GOT3 (cell line): ENCODE data around the gene PCDHA7.
"Not testable (repeated sequence)": the region's sequence is repeated elsewhere in the genome, so short reads cannot be mapped to it uniquely, and the experiment has no call there.

Experiments used
- DNase-seq: peaks from one replicate; lab custom pipeline; 2025; ENCODE audit warnings: mixed read lengths; lab: John Stamatoyannopoulos, UW

Gene PCDHA7

DNA sequence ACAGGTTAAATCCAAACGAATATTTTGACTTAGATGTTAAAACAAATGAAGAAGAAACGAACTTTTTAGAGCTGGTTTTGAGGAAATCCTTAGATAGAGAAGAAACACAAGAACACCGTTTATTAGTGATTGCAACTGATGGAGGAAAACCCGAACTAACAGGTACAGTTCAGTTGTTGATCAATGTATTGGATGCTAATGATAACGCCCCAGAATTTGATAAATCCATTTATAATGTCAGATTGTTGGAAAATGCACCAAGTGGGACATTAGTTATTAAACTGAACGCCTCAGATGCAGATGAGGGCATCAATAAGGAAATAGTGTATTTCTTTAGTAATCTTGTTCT lies 11.8 kb upstream of the PCDHA7 start:
- no peak for DNase-seq

DNA sequence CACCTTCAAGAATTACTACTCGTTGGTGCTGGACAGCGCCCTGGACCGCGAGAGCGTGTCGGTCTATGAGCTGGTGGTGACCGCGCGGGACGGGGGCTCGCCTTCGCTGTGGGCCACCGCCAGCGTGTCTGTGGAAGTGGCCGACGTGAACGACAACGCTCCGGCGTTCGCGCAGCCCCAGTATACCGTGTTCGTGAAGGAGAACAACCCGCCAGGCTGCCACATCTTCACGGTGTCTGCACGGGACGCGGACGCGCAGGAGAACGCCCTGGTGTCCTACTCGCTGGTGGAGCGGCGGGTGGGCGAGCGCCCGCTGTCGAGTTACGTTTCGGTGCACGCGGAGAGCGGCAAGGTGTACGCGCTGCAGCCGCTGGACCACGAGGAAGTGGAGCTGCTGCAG lies 11.1 kb upstream of the PCDHA7 start:
- DNase-seq: not testable (repeated sequence)

DNA sequence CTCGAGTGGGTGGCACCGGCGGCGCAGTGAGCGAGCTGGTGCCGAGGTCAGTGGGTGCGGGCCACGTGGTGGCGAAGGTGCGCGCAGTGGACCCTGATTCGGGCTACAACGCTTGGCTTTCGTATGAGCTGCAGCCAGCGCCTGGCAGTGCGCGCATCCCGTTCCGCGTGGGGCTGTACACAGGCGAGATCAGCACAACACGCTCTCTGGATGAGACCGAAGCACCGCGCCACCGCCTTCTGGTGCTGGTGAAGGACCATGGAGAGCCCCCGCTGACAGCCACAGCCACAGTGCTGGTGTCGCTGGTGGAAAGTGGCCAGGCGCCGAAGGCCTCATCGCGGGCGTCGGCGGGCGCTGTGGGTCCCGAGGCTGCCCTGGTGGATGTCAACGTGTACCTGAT lies 10.6 kb upstream of the PCDHA7 start:
- DNase-seq: no peak

DNA sequence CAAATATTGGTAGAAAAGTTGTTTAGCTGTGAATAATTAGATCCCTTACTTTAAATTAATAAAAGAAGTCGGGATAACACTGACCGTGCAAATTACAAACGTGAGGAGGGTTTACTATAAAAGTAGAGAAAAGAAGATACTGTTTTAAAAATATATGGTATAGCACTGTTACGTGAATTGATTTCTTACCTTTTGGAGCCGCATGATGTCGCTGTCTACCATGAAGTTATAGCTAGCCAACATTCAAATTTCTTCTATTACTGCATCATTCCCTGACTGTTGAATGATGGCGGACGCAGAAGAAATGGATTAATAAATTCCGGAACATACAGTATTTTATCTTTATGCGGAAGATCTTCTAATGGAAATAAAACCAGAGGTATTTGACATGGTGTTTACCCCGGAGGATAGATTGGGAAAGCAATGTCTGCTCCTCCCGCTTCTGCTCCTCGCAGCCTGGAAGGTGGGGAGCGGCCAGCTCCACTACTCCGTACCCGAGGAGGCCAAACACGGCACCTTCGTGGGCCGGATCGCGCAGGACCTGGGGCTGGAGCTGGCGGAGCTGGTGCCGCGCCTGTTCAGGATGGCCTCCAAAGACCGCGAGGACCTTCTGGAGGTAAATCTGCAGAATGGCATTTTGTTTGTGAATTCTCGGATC lies 6.2 kb upstream of the PCDHA7 start, which contains the start of gene PCDHA6:
Gene PCDHA6, plus strand, starts transcription at position 257 of the 658 bp plus-strand sequence. Its CDS starts 132 bp downstream, at position 389.
- DNase-seq: no peak

DNA sequence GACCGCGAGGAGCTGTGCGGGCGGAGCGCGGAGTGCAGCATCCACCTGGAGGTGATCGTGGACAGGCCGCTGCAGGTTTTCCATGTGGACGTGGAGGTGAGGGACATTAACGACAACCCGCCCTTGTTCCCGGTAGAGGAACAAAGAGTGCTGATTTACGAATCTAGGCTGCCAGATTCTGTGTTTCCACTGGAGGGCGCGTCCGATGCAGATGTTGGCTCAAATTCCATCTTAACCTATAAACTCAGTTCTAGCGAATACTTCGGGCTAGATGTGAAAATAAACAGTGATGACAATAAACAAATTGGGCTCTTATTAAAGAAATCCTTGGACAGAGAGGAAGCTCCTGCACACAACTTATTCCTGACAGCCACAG lies 5.7 kb upstream of the PCDHA7 start:
- no peak for DNase-seq

DNA sequence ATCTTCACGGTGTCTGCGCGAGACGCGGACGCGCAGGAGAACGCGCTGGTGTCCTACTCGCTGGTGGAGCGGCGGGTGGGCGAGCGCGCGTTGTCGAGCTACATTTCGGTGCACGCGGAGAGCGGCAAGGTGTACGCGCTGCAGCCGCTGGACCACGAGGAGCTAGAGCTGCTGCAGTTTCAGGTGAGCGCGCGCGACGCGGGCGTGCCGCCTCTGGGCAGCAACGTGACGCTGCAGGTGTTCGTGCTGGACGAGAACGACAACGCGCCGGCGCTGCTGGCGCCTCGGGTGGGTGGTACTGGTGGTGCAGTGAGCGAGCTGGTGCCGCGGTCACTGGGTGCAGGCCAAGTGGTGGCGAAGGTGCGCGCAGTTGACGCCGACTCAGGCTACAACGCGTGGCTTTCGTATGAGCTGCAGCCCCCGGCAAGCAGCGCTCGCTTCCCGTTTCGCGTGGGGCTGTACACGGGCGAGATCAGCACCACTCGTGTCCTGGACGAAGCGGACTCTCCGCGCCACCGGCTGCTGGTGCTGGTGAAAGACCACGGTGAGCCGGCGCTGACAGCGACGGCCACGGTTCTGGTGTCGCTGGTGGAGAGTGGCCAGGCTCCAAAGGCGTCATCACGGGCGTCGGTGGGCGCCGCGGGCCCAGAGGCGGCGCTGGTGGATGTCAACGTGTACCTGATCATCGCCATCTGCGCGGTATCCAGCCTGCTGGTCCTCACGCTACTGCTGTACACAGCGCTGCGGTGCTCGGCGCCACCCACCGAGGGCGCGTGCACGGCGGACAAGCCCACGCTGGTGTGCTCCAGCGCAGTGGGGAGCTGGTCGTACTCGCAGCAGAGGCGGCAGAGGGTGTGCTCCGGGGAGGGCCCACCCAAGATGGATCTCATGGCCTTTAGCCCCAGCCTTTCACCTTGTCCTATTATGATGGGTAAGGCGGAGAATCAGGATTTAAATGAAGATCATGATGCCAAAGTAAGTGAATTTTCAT lies 4.3 kb upstream of the PCDHA7 start:
- DNase-seq: not testable (repeated sequence)

DNA sequence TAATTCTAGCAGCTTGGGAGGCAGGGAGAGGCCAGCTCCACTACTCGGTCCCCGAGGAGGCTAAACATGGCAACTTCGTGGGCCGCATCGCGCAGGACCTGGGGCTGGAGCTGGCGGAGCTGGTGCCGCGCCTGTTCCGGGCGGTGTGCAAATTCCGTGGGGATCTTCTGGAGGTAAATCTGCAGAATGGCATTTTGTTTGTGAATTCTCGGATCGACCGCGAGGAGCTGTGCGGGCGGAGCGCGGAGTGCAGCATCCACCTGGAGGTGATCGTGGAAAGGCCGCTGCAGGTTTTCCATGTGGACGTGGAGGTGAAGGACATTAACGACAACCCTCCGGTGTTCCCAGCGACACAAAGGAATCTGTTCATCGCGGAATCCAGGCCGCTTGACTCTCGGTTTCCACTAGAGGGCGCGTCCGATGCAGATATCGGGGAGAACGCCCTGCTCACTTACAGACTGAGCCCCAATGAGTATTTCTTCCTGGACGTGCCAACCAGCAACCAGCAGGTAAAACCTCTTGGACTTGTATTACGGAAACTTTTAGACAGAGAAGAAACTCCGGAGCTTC lies 455 bp downstream of the PCDHA7 start:
- not testable (repeated sequence) for DNase-seq

DNA sequence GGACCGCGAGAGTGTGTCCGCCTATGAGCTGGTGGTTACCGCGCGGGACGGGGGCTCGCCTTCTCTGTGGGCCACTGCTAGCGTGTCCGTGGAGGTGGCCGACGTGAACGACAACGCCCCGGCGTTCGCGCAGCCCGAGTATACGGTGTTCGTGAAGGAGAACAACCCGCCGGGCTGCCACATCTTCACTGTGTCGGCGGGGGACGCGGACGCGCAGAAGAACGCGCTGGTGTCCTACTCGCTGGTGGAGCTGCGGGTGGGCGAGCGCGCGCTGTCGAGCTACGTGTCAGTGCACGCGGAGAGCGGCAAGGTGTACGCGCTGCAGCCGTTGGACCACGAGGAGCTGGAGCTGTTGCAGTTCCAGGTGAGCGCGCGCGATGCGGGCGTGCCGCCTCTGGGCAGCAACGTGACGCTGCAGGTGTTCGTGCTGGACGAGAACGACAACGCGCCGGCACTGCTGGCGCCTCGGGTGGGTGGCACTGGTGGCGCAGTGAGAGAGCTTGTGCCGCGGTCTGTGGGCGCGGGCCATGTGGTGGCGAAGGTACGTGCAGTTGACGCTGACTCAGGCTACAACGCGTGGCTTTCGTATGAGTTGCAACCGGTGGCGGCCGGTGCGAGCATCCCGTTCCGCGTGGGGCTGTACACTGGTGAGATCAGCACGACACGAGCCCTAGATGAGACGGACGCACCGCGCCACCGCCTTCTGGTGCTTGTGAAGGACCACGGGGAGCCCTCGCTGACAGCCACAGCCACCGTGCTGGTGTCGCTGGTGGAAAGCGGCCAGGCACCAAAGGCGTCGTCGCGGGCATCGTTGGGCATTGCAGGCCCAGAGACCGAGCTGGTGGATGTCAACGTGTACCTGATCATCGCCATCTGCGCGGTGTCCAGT lies 1.8 kb downstream of the PCDHA7 start:
- DNase-seq: no peak

DNA sequence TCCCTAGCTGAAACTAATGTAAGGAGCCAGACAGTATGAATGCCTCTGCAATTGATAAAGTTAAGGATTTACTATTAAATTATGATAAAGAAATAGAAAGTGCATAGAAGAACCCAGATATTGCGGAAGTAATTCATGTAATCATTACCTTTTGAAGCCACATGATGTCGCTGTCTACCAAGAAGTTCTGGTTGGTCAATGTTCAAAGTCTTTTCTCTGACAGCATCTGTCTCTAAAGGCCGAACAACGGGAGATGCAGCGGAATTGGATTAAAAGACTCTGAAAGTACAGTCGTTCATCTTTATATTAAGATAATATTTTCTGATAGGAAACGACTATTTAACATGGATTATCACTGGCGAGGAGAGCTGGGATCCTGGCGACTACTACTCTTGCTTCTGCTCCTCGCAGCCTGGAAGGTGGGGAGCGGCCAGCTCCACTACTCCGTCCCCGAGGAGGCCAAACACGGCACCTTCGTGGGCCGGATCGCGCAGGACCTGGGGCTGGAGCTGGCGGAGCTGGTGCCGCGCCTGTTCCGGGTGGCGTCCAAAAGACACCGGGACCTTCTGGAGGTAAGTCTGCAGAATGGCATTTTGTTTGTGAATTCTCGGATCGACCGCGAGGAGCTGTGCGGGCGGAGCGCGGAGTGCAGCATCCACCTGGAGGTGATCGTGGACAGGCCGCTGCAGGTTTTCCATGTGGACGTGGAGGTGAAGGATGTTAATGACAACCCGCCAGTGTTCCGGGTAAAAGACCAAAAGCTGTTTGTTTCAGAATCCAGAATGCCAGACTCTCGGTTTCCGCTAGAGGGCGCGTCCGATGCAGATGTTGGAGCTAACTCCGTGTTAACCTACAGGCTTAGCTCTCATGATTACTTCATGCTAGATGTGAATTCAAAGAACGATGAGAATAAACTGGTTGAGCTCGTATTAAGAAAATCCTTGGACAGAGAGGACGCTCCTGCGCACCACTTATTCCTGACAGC lies 7.2 kb downstream of the PCDHA7 start, which contains the start of gene PCDHA8:
Gene PCDHA8, plus strand, starts transcription at position 210 of the 985 bp plus-strand sequence. Its CDS starts 135 bp downstream, at position 345.
- no peak for DNase-seq

DNA sequence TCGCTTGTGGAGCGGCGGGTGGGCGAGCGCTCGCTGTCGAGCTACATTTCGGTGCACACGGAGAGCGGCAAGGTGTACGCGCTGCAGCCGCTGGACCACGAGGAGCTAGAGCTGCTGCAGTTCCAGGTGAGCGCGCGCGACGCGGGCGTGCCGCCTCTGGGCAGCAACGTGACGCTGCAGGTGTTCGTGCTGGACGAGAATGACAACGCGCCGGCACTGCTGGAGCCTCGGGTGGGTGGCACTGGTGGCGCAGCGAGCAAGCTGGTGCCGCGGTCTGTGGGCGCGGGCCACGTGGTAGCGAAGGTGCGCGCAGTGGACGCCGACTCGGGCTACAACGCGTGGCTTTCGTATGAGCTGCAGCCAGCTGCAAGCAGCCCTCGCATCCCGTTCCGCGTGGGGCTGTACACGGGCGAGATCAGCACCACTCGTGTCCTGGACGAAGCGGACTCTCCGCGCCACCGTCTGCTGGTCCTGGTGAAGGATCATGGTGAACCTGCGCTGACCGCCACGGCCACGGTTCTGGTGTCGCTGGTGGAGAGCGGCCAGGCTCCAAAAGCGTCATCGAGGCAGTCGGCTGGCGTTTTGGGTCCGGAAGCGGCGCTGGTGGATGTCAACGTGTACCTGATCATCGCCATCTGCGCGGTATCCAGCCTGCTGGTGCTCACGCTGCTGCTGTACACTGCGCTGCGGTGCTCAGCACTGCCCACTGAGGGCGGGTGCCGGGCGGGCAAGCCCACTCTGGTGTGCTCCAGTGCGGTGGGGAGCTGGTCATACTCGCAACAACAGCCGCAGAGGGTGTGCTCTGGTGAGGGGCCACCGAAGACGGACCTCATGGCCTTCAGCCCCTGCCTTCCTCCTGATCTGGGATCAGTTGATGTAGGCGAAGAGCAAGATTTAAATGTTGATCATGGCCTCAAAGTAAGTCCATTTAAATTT lies 9.0 kb downstream of the PCDHA7 start:
- DNase-seq: no peak

DNA sequence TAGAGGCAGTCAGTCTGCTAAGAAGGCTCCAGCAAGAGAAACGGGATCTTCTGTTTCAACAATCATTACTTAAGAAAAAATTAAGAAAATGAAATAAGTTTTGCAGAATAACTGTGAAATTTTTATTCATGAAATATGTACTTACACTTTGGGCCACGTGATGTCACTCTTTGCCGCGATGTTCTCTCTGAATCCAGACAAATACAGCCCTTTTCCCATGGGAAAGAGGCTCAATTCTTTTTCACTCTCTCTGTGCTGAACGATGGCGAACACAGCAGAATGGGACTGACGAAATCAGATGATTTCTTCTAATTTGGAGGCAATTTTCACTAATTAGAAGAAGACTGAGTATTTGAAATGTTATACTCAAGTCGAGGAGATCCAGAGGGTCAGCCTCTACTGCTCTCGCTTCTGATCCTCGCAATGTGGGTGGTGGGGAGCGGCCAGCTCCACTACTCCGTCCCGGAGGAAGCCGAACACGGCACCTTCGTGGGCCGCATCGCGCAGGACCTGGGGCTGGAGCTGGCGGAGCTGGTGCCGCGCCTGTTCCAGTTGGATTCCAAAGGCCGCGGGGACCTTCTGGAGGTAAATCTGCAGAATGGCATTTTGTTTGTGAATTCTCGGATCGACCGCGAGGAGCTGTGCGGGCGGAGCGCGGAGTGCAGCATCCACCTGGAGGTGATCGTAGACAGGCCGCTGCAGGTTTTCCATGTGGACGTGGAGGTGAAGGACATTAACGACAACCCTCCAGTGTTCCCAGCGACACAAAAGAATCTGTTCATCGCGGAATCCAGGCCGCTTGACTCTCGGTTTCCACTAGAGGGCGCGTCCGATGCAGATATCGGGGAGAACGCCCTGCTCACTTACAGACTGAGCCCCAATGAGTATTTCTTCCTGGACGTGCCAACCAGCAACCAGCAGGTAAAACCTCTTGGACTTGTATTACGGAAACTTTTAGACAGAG lies 14.4 kb downstream of the PCDHA7 start, which contains the start of gene PCDHA9:
Gene PCDHA9, plus strand, starts transcription at position 244 of the 964 bp plus-strand sequence. Its CDS starts 114 bp downstream, at position 358.
- DNase-seq: not testable (repeated sequence)

DNA sequence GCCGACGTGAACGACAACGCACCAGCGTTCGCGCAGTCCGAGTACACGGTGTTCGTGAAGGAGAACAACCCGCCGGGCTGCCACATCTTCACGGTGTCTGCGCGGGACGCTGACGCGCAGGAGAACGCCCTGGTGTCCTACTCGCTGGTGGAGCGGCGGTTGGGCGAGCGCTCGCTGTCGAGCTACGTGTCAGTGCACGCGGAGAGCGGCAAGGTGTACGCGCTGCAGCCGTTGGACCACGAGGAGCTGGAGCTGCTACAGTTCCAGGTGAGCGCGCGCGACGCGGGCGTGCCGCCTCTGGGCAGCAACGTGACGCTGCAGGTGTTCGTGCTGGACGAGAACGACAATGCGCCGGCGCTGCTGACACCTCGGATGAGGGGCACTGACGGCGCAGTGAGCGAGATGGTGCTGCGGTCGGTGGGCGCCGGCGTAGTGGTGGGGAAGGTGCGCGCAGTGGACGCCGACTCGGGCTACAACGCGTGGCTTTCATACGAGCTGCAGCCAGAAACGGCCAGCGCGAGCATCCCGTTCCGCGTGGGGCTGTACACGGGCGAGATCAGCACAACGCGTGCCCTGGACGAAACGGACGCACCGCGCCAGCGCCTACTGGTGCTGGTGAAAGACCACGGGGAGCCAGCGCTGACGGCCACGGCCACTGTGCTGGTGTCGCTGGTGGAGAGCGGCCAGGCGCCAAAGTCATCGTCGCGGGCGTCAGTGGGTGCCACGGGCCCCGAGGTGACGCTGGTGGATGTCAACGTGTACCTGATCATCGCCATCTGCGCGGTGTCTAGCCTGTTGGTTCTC lies 16.0 kb downstream of the PCDHA7 start:
- DNase-seq: not testable (repeated sequence)

DNA sequence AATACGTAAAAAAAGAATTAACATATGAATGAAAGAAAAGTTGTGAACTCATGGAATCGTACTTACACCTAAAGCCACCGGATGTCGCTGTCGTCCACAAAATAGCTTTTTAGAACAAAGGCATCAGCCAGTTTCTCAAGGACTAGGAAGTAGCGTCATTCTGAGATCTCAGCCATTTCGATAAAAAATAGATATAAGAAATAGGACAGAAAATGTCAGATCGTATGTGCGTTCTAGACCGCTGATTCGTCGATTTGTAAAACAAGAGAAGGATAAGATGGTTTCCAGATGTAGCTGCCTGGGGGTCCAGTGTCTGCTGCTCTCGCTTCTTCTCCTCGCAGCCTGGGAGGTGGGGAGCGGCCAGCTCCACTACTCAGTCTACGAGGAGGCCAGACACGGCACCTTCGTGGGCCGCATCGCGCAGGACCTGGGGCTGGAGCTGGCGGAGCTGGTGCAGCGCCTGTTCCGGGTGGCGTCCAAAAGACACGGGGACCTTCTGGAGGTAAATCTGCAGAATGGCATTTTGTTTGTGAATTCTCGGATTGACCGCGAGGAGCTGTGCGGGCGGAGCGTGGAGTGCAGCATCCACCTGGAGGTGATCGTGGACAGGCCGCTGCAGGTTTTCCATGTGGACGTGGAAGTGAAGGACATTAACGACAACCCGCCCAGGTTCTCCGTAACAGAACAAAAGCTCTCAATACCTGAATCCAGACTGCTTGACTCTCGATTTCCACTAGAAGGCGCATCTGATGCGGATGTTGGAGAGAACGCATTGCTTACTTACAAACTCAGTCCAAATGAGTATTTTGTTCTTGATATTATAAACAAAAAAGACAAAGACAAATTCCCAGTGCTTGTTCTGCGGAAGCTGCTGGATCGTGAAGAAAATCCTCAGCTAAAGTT lies 22.0 kb downstream of the PCDHA7 start, which contains the start of gene PCDHA10:
Gene PCDHA10, plus strand, starts transcription at position 126 of the 903 bp plus-strand sequence. Its CDS starts 152 bp downstream, at position 278.
- DNase-seq: no peak

DNA sequence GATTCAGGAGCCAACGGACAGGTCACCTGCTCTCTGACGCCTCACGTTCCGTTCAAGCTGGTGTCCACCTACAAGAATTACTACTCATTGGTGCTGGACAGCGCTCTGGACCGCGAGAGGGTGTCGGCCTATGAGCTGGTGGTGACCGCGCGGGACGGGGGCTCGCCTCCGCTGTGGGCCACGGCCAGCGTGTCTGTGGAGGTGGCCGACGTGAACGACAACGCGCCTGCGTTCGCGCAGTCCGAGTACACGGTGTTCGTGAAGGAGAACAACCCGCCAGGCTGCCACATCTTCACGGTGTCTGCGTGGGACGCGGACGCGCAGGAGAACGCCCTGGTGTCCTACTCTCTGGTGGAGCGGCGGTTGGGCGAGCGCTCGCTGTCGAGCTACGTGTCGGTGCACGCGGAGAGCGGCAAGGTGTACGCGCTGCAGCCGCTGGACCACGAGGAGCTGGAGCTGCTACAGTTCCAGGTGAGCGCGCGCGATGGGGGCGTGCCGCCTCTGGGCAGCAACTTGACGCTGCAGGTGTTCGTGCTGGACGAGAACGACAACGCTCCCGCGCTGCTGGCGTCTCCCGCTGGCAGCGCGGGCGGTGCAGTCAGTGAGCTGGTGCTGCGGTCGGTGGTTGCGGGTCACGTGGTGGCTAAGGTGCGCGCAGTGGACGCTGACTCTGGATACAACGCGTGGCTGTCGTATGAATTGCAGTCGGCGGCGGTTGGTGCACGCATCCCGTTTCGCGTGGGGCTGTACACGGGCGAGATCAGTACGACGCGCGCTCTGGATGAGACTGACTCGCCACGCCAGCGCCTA lies 23.3 kb downstream of the PCDHA7 start:
- DNase-seq: no peak

DNA sequence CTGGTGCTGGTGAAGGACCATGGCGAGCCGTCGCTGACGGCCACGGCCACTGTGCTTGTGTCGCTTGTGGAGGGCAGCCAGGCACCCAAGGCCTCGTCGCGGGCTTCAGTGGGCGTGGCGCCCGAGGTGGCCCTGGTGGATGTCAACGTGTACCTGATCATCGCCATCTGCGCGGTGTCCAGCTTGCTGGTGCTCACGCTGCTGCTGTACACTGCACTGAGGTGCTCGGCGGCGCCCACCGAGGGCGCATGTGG lies 23.8 kb downstream of the PCDHA7 start:
- no peak for DNase-seq
